T-helper 1 cell treated with Interleukin-12 subunit alpha and Interleukin-12 subunit beta and Interleukin-4 antibody, amounts not matched to agents 30 μg/mL and 1 μg/mL, for 36 hours (primary cell): ENCODE measurements around the gene RTP5.

Experiments
- H3K27ac Mint-ChIP-seq: one replicate; pipeline ENCODE4 v1.8.0; 2021; ENCODE audit warnings: mild to moderate bottlenecking, mixed read lengths
- H3K27me3 Mint-ChIP-seq: one replicate; pipeline ENCODE4 v1.8.0; 2021; ENCODE audit warnings: low read depth, mixed read lengths
- H3K36me3 Mint-ChIP-seq: one replicate; pipeline ENCODE4 v1.8.0; 2021; ENCODE audit warnings: low read depth, mixed read lengths
- H3K4me1 Mint-ChIP-seq: one replicate; pipeline ENCODE4 v1.8.0; 2021; ENCODE audit warnings: low read depth, mixed read lengths
- H3K4me3 Mint-ChIP-seq: one replicate; pipeline ENCODE4 v1.8.0; 2021; ENCODE audit warnings: mild to moderate bottlenecking, moderate library complexity, mixed read lengths
- H3K9me3 Mint-ChIP-seq: one replicate; pipeline ENCODE4 v1.8.0; 2021; ENCODE audit warnings: mixed read lengths

The RTP5 gene

DNA sequence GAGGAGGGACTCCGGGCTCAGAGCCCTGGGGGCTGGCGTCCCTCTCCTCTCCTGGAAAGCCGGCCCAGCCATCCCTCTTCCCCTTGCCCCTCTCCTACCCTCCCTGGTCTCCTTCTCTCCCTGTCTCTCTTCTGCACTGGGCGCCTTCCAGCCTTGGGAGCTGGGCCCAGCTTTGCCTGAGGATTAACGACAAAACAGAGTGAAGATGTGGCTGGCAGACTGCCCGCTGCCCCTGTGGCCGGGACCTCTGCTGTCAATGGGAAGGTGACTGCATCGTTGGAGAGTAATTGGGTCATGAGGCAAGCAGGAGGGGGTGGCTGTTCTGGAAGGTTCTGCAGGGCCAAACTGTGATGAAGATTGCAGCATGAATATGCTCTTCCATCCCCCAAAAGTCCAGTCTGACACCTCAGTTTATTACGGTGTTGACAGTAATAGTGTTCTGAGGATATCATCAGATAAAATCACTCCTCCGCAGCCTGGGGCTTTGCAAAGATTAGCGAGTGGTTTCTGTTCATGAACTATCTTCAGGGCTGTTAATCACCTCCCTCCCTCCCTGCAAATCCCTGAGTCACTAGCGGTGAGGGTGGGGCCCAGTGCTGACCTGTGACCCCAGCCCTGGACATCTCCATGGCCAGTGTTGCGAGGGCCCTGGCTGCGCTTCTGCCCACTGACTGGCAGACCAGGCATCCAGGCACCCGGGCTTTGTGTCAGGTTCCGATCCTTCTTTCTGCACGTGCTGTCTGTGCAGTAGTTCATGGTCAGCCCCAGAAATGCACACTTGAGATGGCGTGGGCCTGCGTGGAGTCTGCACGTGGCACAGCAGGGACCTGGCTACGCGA, 23.0 kb downstream of the RTP5 start:
- H3K4me3 Mint-ChIP-seq: no peak overlapping the region
- H3K9me3 Mint-ChIP-seq: no peaks in the 10 kb centered on the region
- no peaks in the 10 kb centered on the region for H3K27me3 Mint-ChIP-seq
- H3K36me3 Mint-ChIP-seq: peaks cover 2% of the 10 kb centered on the region
- H3K4me1 Mint-ChIP-seq: peaks cover 6% of the 10 kb centered on the region
- H3K27ac Mint-ChIP-seq: no peak overlapping the region

DNA sequence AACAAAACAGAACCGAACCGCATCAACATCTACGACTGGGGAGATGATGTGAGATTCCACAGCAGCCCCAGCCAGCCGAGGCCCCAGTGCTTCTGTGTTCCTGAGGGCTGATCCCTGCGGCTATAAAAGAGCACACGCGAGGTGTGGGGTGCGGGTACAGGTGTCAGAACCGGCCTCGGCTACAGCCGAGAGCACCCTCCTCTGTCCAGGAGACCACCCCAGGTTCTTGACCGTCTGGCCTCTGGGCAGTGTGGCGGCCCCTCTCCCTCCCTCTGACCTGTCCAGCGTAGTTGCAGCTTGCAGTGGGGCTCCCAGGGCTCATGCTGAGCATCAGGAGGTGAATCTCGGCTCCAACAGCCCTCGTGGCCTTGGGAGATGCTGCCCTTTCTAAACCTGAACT, 23.7 kb downstream of the RTP5 start:
- H3K27ac Mint-ChIP-seq: no peak overlapping the region

DNA sequence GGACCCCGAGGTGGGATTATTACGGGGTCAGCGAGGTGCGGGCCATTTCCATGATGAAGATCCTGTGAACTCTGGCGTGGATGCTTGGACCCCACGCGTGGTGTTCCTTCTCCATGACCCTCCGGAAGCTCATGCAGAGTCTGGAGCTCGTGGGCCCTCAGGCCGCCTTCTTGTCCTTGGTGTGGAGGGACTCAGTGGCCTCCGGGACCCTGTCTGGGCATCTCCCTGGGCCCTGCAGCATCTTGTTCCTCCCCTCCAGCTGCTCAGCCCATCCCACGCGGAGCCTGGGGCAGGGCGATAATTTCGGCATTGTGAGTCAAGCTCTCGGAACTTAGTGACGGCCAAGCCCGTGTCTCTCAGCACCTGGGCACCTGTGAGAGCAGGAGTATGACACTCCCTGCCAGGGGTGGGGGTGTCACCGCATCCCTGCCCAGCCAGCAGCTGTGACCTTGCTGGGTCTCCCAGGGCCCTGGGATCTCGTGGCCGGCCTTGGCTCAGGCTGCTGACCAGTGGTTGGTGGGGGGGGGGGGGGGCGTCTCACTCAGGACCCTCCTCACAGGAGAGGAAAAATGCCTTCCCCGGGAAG, 24.6 kb downstream of the RTP5 start:
- Mint-ChIP-seq H3K36me3 (peaks cover 1% of the 10 kb centered on the region), H3K4me3 (no peak overlapping the region), H3K27ac (no peak overlapping the region), H3K9me3 (no peaks in the 10 kb centered on the region), H3K4me1 (peaks cover 3% of the 10 kb centered on the region), H3K27me3 (no peaks in the 10 kb centered on the region)

More for the DNA sequence above, 23.7 kb downstream of the RTP5 start:
- H3K27me3 Mint-ChIP-seq: no peaks in the 10 kb centered on the region
- H3K9me3 Mint-ChIP-seq: no peaks in the 10 kb centered on the region
- peaks cover 4% of the 10 kb centered on the region for H3K4me1 Mint-ChIP-seq
- no peak overlapping the region for H3K4me3 Mint-ChIP-seq
- peaks cover 2% of the 10 kb centered on the region for H3K36me3 Mint-ChIP-seq

DNA sequence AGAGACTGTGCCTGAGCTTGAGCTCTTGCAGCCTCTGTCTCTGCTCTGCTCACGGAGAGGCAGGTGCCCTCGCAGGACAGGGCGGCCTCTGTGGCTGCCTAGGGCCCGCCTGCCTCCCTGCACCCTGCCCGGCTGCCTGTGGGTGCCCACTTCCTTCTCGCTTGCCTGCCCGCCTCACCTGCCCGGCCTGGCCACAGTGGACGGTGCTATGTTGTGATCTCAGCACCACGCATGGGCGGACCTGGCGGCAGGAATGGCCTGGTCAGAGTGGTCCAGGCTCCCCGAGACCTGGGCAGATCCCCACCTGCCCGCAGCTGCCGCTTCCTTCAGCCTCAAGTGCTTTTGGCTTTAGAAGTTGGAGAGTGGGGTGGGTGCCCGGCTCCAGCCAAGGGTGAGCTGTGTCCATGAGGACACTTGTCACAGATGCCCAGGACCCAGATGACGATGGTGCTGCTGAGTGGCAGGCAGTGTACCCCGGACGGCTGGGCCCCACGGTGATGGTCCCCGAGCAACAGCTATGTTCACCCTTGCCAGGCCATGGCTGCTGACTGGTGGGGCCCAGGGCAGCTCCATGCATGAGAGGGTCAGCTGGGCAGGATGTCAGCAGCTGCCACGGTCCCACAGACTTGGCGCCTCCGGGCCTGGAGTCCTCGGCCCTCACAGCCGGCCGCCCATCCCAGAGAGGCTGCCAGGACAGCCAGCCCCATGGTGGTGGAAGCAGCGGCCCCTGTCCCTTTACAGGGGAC, 25.3 kb downstream of the RTP5 start:
- Mint-ChIP-seq H3K4me1 (peaks cover 2% of the 10 kb centered on the region), H3K9me3 (no peaks in the 10 kb centered on the region), H3K4me3 (no peak overlapping the region), H3K36me3 (no peaks in the 10 kb centered on the region), H3K27ac (no peak overlapping the region), H3K27me3 (no peaks in the 10 kb centered on the region)

DNA sequence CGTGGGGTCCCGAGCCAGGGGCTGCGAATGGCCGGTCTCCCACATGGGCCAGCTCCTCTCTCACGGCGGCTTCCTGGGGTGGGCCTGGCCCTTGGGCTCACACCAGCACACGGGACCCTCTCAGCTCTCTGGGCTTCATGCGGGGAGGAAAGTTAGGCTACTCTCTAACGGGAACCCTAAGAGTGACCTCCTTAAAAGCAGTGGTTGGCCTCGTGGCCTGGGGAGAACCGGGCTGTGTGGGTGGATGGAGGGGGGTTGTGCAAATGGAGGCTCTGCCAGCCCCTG, 25.8 kb downstream of the RTP5 start:
- Mint-ChIP-seq H3K4me3 (no peak overlapping the region), H3K9me3 (no peaks in the 10 kb centered on the region), H3K27me3 (no peaks in the 10 kb centered on the region), H3K36me3 (no peaks in the 10 kb centered on the region), H3K4me1 (peaks cover 2% of the 10 kb centered on the region), H3K27ac (no peak overlapping the region)

DNA sequence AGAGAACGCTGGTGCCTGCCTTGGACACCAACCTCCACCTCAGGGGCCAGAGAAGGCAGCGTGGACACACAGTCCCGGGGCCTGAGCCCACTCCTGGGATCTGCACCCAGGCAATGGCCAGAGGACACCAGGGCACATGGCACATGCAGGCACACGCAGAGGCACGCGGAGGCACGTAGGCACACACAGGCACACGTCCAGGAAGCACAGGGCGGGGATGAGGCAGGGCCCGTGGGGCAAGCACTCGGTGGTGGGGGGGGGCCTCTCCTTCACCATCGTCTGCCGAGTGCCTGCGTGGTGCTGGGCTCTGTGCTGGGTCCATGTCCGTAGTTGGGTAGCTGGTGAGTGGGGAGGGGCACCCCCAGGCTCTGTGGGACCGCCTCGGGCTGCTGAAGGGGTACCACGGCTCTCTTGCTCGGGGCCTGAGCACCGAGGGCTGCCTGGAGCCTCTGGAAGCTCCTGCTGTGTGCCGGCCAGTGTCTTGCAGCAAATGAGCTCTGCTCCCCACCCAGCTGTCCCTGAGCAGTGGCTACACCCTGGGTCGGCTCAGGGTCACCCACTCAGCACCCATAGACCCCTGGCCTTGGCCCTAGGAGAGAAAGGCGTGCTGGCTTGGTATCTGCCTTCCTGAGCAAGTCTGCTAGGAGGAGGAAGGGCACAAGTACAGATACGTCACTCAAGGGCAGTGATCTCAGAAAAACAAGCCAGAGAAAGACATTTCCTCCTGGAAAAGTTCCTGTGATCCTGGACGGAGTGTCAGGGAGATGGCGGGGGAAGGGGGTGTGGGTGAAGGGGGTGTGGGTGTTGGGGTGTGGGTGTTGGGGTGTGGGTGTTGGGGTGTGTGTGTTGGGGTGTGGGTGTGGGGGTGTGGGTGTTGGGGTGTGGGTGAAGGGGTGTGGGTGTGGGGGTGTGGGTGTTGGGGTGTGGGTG, 26.4 kb downstream of the RTP5 start:
- Mint-ChIP-seq H3K9me3 (no peaks in the 10 kb centered on the region), H3K4me3 (no peak overlapping the region), H3K27me3 (no peaks in the 10 kb centered on the region), H3K4me1 (peaks cover 2% of the 10 kb centered on the region), H3K27ac (peak overlapping the region; percentile 81), H3K36me3 (no peaks in the 10 kb centered on the region)

DNA sequence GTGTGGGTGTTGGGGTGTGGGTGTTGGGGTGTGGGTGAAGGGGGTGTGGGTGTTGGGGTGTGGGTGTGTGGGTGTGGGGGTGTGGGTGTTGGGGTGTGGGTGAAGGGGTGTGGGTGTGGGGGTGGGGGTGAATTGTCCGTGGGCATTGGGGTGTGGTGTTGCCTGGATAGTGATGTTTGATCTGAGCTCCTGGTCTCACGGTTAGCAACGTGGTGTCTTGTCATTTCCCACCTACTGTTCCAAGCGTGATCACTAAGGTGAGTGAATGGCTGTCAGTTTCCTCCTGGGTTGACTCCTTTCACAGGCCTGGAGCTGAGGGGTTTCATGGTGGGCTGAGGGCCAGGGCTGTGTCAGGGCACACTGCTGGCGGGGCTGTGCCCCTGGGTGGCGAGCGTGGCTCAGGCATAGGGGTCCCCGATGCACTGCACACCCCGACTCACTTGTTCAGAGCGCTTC, 27.2 kb downstream of the RTP5 start:
- Mint-ChIP-seq H3K9me3 (no peaks in the 10 kb centered on the region), H3K4me3 (no peak overlapping the region), H3K4me1 (peaks cover 2% of the 10 kb centered on the region), H3K27ac (no peak overlapping the region), H3K27me3 (no peaks in the 10 kb centered on the region), H3K36me3 (no peaks in the 10 kb centered on the region)

DNA sequence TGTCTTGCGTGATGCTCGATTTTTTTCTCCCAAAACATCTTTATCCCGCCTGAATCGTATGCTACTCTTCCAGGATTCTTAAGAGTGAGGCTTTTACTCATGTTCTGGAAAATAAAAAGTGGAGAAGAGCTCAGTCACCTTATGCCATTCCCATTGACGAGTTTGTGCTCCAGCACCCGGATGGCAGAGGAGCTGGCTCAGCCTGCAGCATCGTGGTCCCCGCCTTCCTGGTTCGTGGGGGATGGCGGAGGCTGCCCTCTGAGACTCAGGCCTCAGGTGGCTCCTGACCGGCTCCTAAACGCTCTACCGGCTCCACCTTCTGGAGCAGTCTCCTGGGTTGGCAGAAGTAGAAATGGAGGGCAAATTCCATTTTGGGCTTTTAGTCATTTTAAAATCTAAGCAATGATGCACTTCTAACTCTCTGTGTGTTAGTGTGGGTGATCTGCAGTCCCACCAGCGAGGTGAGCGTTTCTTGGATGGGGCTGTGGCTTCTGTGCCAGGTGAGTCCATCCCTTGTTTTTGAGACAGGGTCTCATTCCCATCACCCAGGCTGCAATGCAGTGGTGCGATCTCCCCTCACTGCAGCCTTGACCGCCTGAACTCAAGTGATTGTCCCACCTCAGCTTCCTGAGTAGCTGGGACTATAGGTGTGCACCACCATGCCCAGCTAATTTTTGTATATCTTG, 27.8 kb downstream of the RTP5 start:
- H3K9me3 Mint-ChIP-seq: no peaks in the 10 kb centered on the region
- H3K27ac Mint-ChIP-seq: peak overlapping the region; percentile 36
- H3K36me3 Mint-ChIP-seq: no peaks in the 10 kb centered on the region
- H3K4me3 Mint-ChIP-seq: no peak overlapping the region
- peaks cover 3% of the 10 kb centered on the region for H3K4me1 Mint-ChIP-seq
- no peaks in the 10 kb centered on the region for H3K27me3 Mint-ChIP-seq

DNA sequence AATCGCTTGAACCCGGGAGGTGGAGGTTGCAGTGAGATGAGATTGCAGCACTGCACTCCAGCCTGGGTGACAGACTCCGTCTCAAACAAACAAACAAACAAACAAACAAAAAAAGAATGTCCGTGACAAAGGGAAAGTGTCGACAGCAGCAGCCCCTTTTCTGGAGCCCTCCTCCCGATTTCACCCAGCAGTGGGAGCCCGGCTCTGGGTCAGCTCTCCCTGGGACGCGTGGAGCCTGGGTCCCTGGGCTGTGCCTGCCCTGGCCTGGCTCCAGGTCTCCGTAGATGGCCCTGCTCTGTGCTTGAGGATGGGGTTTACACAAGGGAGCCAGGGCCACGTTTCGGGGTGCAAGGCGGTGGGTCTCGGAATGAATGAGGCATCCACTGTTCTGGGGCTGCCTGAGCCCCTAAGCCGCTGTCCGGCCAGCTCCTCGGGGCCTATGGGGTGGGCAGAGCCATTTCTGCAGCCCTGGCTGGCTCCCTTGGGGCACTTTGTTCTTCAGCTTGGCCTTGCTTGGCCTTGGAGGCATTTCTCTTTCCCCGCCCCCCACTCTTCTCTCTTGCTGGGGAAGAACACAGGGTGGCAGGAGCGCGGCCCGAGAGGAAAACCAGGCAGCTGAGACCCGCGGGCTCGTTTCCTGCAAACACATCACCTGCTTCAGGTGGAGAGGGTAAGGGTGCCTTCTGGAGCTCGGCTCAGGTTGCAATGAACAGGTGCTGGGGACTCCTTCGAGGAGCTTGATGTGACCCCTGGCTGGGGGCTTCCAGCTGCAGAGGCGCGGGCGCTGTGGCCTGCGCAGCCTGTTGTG, 29.1 kb downstream of the RTP5 start:
- Mint-ChIP-seq H3K36me3 (no peaks in the 10 kb centered on the region), H3K4me3 (no peak overlapping the region), H3K9me3 (no peaks in the 10 kb centered on the region), H3K27me3 (no peaks in the 10 kb centered on the region), H3K27ac (no peak overlapping the region), H3K4me1 (peaks cover 3% of the 10 kb centered on the region)

DNA sequence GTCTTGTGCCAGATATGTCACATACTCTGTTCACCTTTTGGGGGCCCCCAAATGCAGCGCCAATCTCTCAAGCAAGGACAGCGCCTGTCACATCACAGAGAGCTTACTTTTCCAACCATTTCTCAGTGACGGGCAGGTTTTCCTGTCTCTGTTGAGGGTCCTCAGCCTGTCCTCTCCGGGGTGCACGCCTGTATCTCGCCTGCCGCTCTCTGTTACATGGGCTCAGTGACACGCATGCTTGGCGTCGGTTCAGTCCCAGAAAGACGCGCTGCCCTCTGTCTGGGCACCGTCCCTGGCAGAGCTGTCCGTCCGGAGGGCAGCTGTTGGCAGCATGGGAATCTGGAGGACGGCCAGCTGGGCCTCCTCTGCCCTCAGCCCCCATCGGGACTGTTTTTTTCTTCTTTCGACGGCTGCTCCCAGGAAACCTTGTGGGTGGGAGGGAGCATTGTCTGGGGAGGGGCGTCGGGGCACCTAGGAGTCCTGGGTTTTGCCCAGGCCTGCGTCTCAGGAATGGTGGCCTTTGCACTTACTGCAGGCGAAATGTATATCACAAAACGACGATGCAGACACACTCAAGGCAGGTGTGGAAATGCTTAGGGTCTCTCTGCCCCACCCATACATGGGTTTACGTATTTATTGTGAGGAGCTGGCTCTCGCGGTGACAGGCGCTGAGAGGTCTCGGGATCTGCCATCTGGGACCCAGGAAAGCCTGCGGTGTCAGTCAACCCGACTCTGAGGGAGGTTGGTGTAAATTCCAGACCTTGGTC, 30.9 kb downstream of the RTP5 start:
- Mint-ChIP-seq H3K27me3 (no peaks in the 10 kb centered on the region), H3K9me3 (no peaks in the 10 kb centered on the region), H3K27ac (no peak overlapping the region), H3K4me3 (no peak overlapping the region), H3K4me1 (peaks cover 3% of the 10 kb centered on the region), H3K36me3 (no peaks in the 10 kb centered on the region)

DNA sequence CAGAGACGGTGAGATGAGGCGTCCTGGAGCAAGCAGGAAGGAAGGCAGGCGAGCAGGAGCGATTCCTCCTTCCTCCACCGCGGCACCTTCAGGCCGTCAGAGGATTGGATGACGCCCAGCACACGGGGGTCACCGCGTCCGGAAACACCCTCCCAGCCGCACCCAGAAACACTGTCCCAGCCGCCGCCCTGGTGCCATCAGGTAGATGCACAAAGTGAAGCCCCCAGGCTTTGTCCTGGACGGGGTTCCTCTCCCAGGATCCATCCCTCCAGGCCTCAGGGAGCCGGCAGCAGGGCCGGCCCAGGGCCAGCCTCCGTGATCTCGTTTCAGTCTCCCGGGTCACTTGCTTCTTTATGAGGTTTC, 31.5 kb downstream of the RTP5 start:
- Mint-ChIP-seq H3K27me3 (no peaks in the 10 kb centered on the region), H3K4me3 (no peak overlapping the region), H3K36me3 (no peaks in the 10 kb centered on the region), H3K27ac (no peak overlapping the region), H3K4me1 (peaks cover 3% of the 10 kb centered on the region), H3K9me3 (no peaks in the 10 kb centered on the region)

DNA sequence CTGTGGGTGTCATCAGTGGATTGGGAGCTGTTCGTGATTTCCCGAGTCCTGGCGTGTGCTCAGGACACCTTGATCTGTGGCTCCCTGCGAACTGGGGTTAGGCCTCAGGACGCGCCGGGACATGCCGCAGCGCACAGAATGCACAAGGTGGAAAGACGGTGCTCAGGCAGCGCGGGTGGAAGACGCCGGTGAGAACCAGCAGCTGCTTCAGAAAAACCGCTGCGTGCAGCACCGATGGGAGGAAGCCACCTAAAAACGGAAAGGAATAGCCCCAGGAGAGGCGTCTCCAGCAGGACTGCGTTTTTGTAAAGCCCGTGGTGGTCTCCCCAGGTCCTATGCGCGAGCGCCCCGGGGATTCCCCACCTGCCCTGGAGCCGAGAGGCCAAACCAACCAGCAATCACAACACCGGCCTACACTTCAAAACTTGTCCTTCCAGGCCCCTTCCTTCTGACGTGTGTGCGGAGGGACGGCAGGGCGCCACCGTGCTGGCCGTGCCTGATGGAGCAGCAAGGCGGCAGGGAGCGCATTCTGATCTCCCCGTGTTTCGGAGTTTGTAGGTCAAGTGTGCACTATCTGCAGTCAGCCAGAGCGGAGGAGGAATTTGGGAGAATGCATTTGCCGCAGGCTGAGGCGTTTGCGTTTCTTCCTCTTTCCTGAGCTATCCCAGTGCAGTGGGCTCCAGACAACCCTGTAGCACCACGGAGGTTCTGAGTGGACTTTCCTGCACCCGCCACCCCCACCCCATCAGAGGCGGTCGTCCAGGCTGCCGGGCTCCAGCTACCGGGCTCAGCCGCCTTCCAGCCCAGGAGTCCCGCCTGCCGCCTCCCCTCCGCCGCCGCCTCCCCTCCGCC, 32.2 kb downstream of the RTP5 start:
- Mint-ChIP-seq H3K4me1 (peaks cover 3% of the 10 kb centered on the region), H3K27ac (no peak overlapping the region), H3K27me3 (no peaks in the 10 kb centered on the region), H3K4me3 (no peak overlapping the region), H3K9me3 (no peaks in the 10 kb centered on the region), H3K36me3 (no peaks in the 10 kb centered on the region)
